IPS-15b (cell line): ENCODE data around the gene HPS4.

Source experiments
- H3K27me3 ChIP-seq: one replicate; pipeline ENCODE4 v1.6.1; 2013; ENCODE audit warnings: low read length; ENCODE audit not compliant: control insufficient read depth, insufficient read depth
- H3K36me3 ChIP-seq: one replicate; pipeline ENCODE4 v1.6.1; 2013; ENCODE audit warnings: low read length; ENCODE audit not compliant: control insufficient read depth, insufficient read depth
- H3K4me1 ChIP-seq: one replicate; pipeline ENCODE4 v1.6.1; 2013; ENCODE audit warnings: mild to moderate bottlenecking, low read length; ENCODE audit not compliant: control insufficient read depth, insufficient read depth
- H3K4me3 ChIP-seq: one replicate; pipeline ENCODE4 v1.5.1; 2013; ENCODE audit warnings: low read depth, low read length
- H3K9ac ChIP-seq: one replicate; pipeline ENCODE4 v1.6.1; 2013; ENCODE audit warnings: low read depth, mild to moderate bottlenecking, low read length
- H3K9me3 ChIP-seq: one replicate; pipeline ENCODE4 v1.6.1; 2013; ENCODE audit warnings: mild to moderate bottlenecking, low read length; ENCODE audit not compliant: control insufficient read depth, insufficient read depth

HPS4 gene

GRCh38 chr22:26462641-26463040 lies 20.9 kb downstream of the HPS4 start:
- Histone ChIP-seq H3K36me3 (peaks cover 48% of the 10 kb centered on the region), H3K27me3 (no peaks in the 10 kb centered on the region), H3K4me3 (no peak overlapping the region), H3K9ac (no peak overlapping the region), H3K4me1 (peaks cover 3% of the 10 kb centered on the region), H3K9me3 (no peaks in the 10 kb centered on the region)

GRCh38 chr22:26462051-26462450 lies 21.5 kb downstream of the HPS4 start:
- no peak overlapping the region for H3K4me3 ChIP-seq
- H3K36me3 ChIP-seq = peaks cover 51% of the 10 kb centered on the region
- no peak overlapping the region for H3K9ac ChIP-seq
- H3K27me3 ChIP-seq = no peaks in the 10 kb centered on the region
- H3K4me1 ChIP-seq = peaks cover 3% of the 10 kb centered on the region
- H3K9me3 ChIP-seq = no peaks in the 10 kb centered on the region

GRCh38 chr22:26461188-26461810 lies 22.3 kb downstream of the HPS4 start:
- no peak overlapping the region for H3K4me3 ChIP-seq
- no peaks in the 10 kb centered on the region for H3K9me3 ChIP-seq
- H3K27me3 ChIP-seq = no peaks in the 10 kb centered on the region
- peaks cover 3% of the 10 kb centered on the region for H3K4me1 ChIP-seq
- H3K36me3 ChIP-seq = peaks cover 46% of the 10 kb centered on the region
- H3K9ac ChIP-seq = no peak overlapping the region

- Histone ChIP-seq H3K4me3 (no peak overlapping the region), H3K27me3 (no peaks in the 10 kb centered on the region), H3K9me3 (no peaks in the 10 kb centered on the region), H3K9ac (no peak overlapping the region), H3K36me3 (peaks cover 37% of the 10 kb centered on the region), H3K4me1 (peaks cover 3% of the 10 kb centered on the region)
Observed at GRCh38 chr22:26460202-26460601, 23.4 kb downstream of the HPS4 start.

GRCh38 chr22:26457661-26458272 lies 25.8 kb downstream of the HPS4 start:
- H3K9me3 ChIP-seq = no peaks in the 10 kb centered on the region
- H3K9ac ChIP-seq = no peak overlapping the region
- peaks cover 25% of the 10 kb centered on the region for H3K36me3 ChIP-seq

GRCh38 chr22:26453812-26454500 lies 29.6 kb downstream of the HPS4 start:
- Histone ChIP-seq H3K4me1 (no peaks in the 10 kb centered on the region), H3K9ac (no peak overlapping the region), H3K36me3 (peaks cover 27% of the 10 kb centered on the region), H3K4me3 (no peak overlapping the region), H3K27me3 (no peaks in the 10 kb centered on the region), H3K9me3 (no peaks in the 10 kb centered on the region)

More at GRCh38 chr22:26457661-26458272, 25.8 kb downstream of the HPS4 start:
- no peaks in the 10 kb centered on the region for H3K27me3 ChIP-seq
- no peak overlapping the region for H3K4me3 ChIP-seq
- peaks cover 3% of the 10 kb centered on the region for H3K4me1 ChIP-seq

GRCh38 chr22:26453216-26453615 lies 30.4 kb downstream of the HPS4 start:
- peaks cover 23% of the 10 kb centered on the region for H3K36me3 ChIP-seq
- H3K4me1 ChIP-seq = no peaks in the 10 kb centered on the region
- no peak overlapping the region for H3K4me3 ChIP-seq
- H3K27me3 ChIP-seq = no peaks in the 10 kb centered on the region
- H3K9me3 ChIP-seq = no peaks in the 10 kb centered on the region
- H3K9ac ChIP-seq = no peak overlapping the region

- Histone ChIP-seq H3K9ac (no peak overlapping the region), H3K36me3 (peaks cover 18% of the 10 kb centered on the region), H3K27me3 (no peaks in the 10 kb centered on the region), H3K4me1 (no peaks in the 10 kb centered on the region), H3K9me3 (no peaks in the 10 kb centered on the region), H3K4me3 (no peak overlapping the region)
Observed at GRCh38 chr22:26452236-26453016, 31.2 kb downstream of the HPS4 start.

- Histone ChIP-seq H3K27me3 (no peaks in the 10 kb centered on the region), H3K4me1 (no peaks in the 10 kb centered on the region), H3K36me3 (peaks cover 16% of the 10 kb centered on the region), H3K9ac (no peak overlapping the region), H3K4me3 (no peak overlapping the region), H3K9me3 (no peaks in the 10 kb centered on the region)
Observed at GRCh38 chr22:26450453-26451185, 33.0 kb downstream of the HPS4 start.

- Histone ChIP-seq H3K27me3 (no peaks in the 10 kb centered on the region), H3K4me3 (no peak overlapping the region), H3K36me3 (peaks cover 13% of the 10 kb centered on the region), H3K4me1 (no peaks in the 10 kb centered on the region), H3K9ac (no peak overlapping the region), H3K9me3 (no peaks in the 10 kb centered on the region)
Observed at GRCh38 chr22:26448941-26449340, 34.6 kb downstream of the HPS4 start.

- H3K9ac ChIP-seq = no peak overlapping the region
- no peaks in the 10 kb centered on the region for H3K27me3 ChIP-seq
Observed at GRCh38 chr22:26448334-26448733, 35.2 kb downstream of the HPS4 start.

More at GRCh38 chr22:26448334-26448733, 35.2 kb downstream of the HPS4 start:
- Histone ChIP-seq H3K4me1 (no peaks in the 10 kb centered on the region), H3K9me3 (no peaks in the 10 kb centered on the region), H3K4me3 (no peak overlapping the region), H3K36me3 (peaks cover 11% of the 10 kb centered on the region)
